Left forelimb (tissue), 1 donor: ENCODE measurements around the gene MAU2.

Experiments used
- DNase-seq: peaks from one replicate; pipeline ENCODE4 v3.0.0-alpha.2; 2018; ENCODE audit warnings: low spot score

MAU2 gene

GRCh38 chr19:19320361-19321140, at the start of gene MAU2, which contains the start of gene SUGP1:
Gene MAU2 (plus strand): TSS chr19:19320829. CDS start chr19:19320860, 31 bp downstream.
Gene SUGP1 (minus strand): TSS chr19:19320509. CDS start chr19:19320496, 13 bp downstream.
- peak; percentile 92 for DNase-seq

- no peak for DNase-seq
Measured at GRCh38 chr19:19271828-19272599, 48.6 kb upstream of the MAU2 start.

GRCh38 chr19:19274146-19274545, 46.5 kb upstream of the MAU2 start:
- no peak for DNase-seq

GRCh38 chr19:19274716-19275565, 45.7 kb upstream of the MAU2 start:
- no peak for DNase-seq

- no peak for DNase-seq
Measured at GRCh38 chr19:19276386-19276785, 44.2 kb upstream of the MAU2 start.

- DNase-seq, result no peak
Measured at GRCh38 chr19:19276851-19277250, 43.8 kb upstream of the MAU2 start.

- no peak for DNase-seq
Measured at GRCh38 chr19:19278315-19278714, 42.3 kb upstream of the MAU2 start.

- DNase-seq, result no peak
Measured at GRCh38 chr19:19279062-19279612, 41.5 kb upstream of the MAU2 start.

- no peak for DNase-seq
Measured at GRCh38 chr19:19279853-19280252, 40.8 kb upstream of the MAU2 start.

GRCh38 chr19:19280561-19280960, 40.1 kb upstream of the MAU2 start:
- no peak for DNase-seq

GRCh38 chr19:19285686-19286085, 34.9 kb upstream of the MAU2 start:
- DNase-seq, result no peak

GRCh38 chr19:19292607-19293006, 28.0 kb upstream of the MAU2 start:
- no peak for DNase-seq

- no peak for DNase-seq
Measured at GRCh38 chr19:19294914-19295313, 25.7 kb upstream of the MAU2 start.

- DNase-seq, result no peak
Measured at GRCh38 chr19:19296953-19297689, 23.5 kb upstream of the MAU2 start.

GRCh38 chr19:19297759-19298158, 22.9 kb upstream of the MAU2 start:
- no peak for DNase-seq

GRCh38 chr19:19300613-19301012, 20.0 kb upstream of the MAU2 start:
- no peak for DNase-seq

GRCh38 chr19:19303411-19303810, 17.2 kb upstream of the MAU2 start:
- no peak for DNase-seq

GRCh38 chr19:19304186-19304965, 16.3 kb upstream of the MAU2 start:
- no peak for DNase-seq

GRCh38 chr19:19305066-19305465, 15.6 kb upstream of the MAU2 start:
- DNase-seq, result no peak

- DNase-seq, result no peak
Measured at GRCh38 chr19:19305696-19306095, 14.9 kb upstream of the MAU2 start.
